Liver (tissue), 9 donors: ENCODE results near the gene NUP42. TPM values are rescaled to one million over a fixed set of nuclear protein-coding genes. Genes with fewer than 3 reads are reported as not detected.

Experiments used
- DNase-seq: peaks from one replicate; pipeline ENCODE4 v3.0.0-alpha.2; 2017; ENCODE audit warnings: low spot score
- H3K27ac ChIP-seq, 2 donors: one replicate each; pipeline ENCODE4 v1.7.0; 2013; ENCODE audit warnings: inconsistent platforms in 2 of 2, low read length in 2 of 2, control low read depth in 1 of 2, low read depth in 1 of 2, mild to moderate bottlenecking in 1 of 2
- H3K27me3 ChIP-seq, 4 donors: one replicate each; pipeline versions ENCODE4 v1.6.1 to v1.7.0; 2013; ENCODE audit warnings: low read length in 3 of 4, inconsistent platforms in 1 of 4, mild to moderate bottlenecking in 1 of 4, moderate library complexity in 1 of 4; ENCODE audit not compliant: control insufficient read depth in 4 of 4, insufficient read depth in 4 of 4
- H3K36me3 ChIP-seq, 4 donors: one replicate each; pipeline versions ENCODE4 v1.6.1 to v1.7.0; 2013; ENCODE audit warnings: low read length in 3 of 4, mild to moderate bottlenecking in 3 of 4, low read depth in 1 of 4, moderate library complexity in 1 of 4; ENCODE audit not compliant: control insufficient read depth in 4 of 4, insufficient read depth in 3 of 4
- H3K4me1 ChIP-seq, 4 donors: one replicate each; pipeline versions ENCODE4 v1.6.1 to v1.7.0; 2013; ENCODE audit warnings: low read length in 3 of 4, mild to moderate bottlenecking in 3 of 4, moderate library complexity in 1 of 4; ENCODE audit not compliant: control insufficient read depth in 4 of 4, insufficient read depth in 4 of 4
- H3K4me3 ChIP-seq, 3 donors: one replicate each; pipeline versions ENCODE4 v1.6.1 to v1.7.0; 2013; ENCODE audit warnings: low read length in 3 of 3, control low read depth in 1 of 3, low read depth in 1 of 3, mild to moderate bottlenecking in 1 of 3
- H3K9ac ChIP-seq, 2 donors: one replicate each; pipeline ENCODE4 v1.7.0; 2013; ENCODE audit warnings: low read length in 2 of 2, mild to moderate bottlenecking in 2 of 2, moderate library complexity in 2 of 2, control low read depth in 1 of 2, low read depth in 1 of 2
- H3K9me3 ChIP-seq, 4 donors: one replicate each; pipeline versions ENCODE4 v1.6.1 to v1.7.0; 2013; ENCODE audit warnings: low read length in 3 of 4; ENCODE audit not compliant: control insufficient read depth in 4 of 4
- CTCF ChIP-seq: fragments of 150-350 bp; IDR thresholded peaks from 2 replicates; pipeline ENCODE4 v1.5.1; 2017; ENCODE audit warnings: improper control_type of control experiment, low read depth, low read length; ENCODE audit not compliant: missing input control
- EGR1 ChIP-seq, 2 donors: IDR thresholded peaks; 2 replicates each; pipeline ENCODE4 v1.6.1; 2016 to 2018; ENCODE audit warnings: antibody characterized with exemption in 2 of 2, low read depth in 2 of 2
- FOXA1 ChIP-seq: IDR thresholded peaks from 2 replicates; pipeline ENCODE4 v1.6.1; 2016; ENCODE audit warnings: antibody characterized with exemption
- FOXA2 ChIP-seq: IDR thresholded peaks from 2 replicates; pipeline ENCODE4 v1.6.1; 2016; ENCODE audit warnings: antibody characterized with exemption
- GABPA ChIP-seq, 2 donors: IDR thresholded peaks in 1 of 2; conservative IDR thresholded peaks in 1 of 2; 2 replicates each; pipeline ENCODE4 v1.6.1; 2016; ENCODE audit warnings: antibody characterized with exemption in 2 of 2, mild to moderate bottlenecking in 1 of 2, moderate library complexity in 1 of 2
- HNF4G ChIP-seq: IDR thresholded peaks from 2 replicates; pipeline ENCODE4 v1.6.1; 2016; ENCODE audit warnings: antibody characterized with exemption
- MAX ChIP-seq: IDR thresholded peaks from 2 replicates; pipeline ENCODE4 v1.6.1; 2016; ENCODE audit warnings: antibody characterized with exemption
- RAD21 ChIP-seq, 2 donors: IDR thresholded peaks; 2 replicates each; pipeline ENCODE4 v1.6.1; 2016; ENCODE audit warnings: antibody characterized with exemption in 2 of 2, mild to moderate bottlenecking in 2 of 2
- REST ChIP-seq: IDR thresholded peaks from 2 replicates; pipeline ENCODE4 v1.6.1; 2016; ENCODE audit warnings: antibody characterized with exemption, mild to moderate bottlenecking
- SP1 ChIP-seq: IDR thresholded peaks from 2 replicates; pipeline ENCODE4 v1.6.1; 2018; ENCODE audit warnings: antibody characterized with exemption, mild to moderate bottlenecking
- TAF1 ChIP-seq: conservative IDR thresholded peaks from 2 replicates; pipeline ENCODE4 v1.6.1; 2016; ENCODE audit warnings: antibody characterized with exemption, mild to moderate bottlenecking
- YY1 ChIP-seq: IDR thresholded peaks from 2 replicates; pipeline ENCODE4 v1.6.1; 2016; ENCODE audit warnings: antibody characterized with exemption, mild to moderate bottlenecking
- ZBTB33 ChIP-seq: IDR thresholded peaks from 2 replicates; pipeline ENCODE4 v1.6.1; 2016; ENCODE audit warnings: antibody characterized with exemption
- WGBS: extraction: QIAGEN DNeasy Blood & Tissue Kit; methylation state at CpG from one replicate; pipeline ENCODE4 v1.1.7; 2013; 5-methylcytosine and 5-hydroxymethylcytosine counted together
- polyA plus RNA-seq, 2 donors: library from polyadenylated mRNA; stranded (reverse) in 1 of 2; unstranded in 1 of 2; fragments of 200-250 nt in 1 of 2; fragments of >200 nt in 1 of 2; fragmentation: Nextera tagmentation in 1 of 2; extraction: Ambion mirVana in 1 of 2; gene quantifications; one replicate each; pipeline versions ENCODE4 v1.2.1 to v1.2.3, GENCODE V29; 2013 to 2015
- total RNA-seq, 2 donors: library from RNA; depleted of rRNA; stranded (reverse); fragments of >200 nt; gene quantifications; one replicate each; pipeline ENCODE4 v1.2.3, GENCODE V29; 2014
- donor health status: healthy.
- donor health status: healthy.
- donor health status: healthy.
- donor health status: healthy.
- donor health status: healthy.

Gene NUP42
- total and polyA plus RNA-seq, 4 donors = 11.9 to 35.8 (median 18.3) TPM

- no peaks in the 10 kb centered on the region for H3K4me1 ChIP-seq
- 93% methylated on average over 8 of the region's 8 CpGs for WGBS
- no peaks in the 10 kb centered on the region for H3K9me3 ChIP-seq
- TF ChIP-seq RAD21 (IDR thresholded peaks at IDR 0.05) = no peak
- no peak for TF ChIP-seq MAX
- TF ChIP-seq FOXA1 = no peak
- H3K4me3 ChIP-seq = no peak overlapping the region
- no peak overlapping the region for H3K27ac ChIP-seq
- H3K9ac ChIP-seq = no peak overlapping the region
- peaks cover 0 to 6% (median 0%) of the 10 kb centered on the region in 4 donors for H3K36me3 ChIP-seq
- DNase-seq = no peak
- H3K27me3 ChIP-seq = no peaks in the 10 kb centered on the region
Measured at GRCh38 chr7:23168111-23168885, 13.6 kb upstream of the NUP42 start.

- no peak overlapping the region for H3K9ac ChIP-seq
- H3K4me3 ChIP-seq = no peak overlapping the region
- no peaks in the 10 kb centered on the region for H3K4me1 ChIP-seq
- H3K27me3 ChIP-seq = no peaks in the 10 kb centered on the region
- no peaks in the 10 kb centered on the region for H3K36me3 ChIP-seq
- TF ChIP-seq SP1 (no peak), ZBTB33 (no peak), TAF1 (no peak), MAX (no peak)
- DNase-seq = no peak
- WGBS = 83% methylated on average over 2 of the region's 2 CpGs
- H3K27ac ChIP-seq = no peak overlapping the region
- no peaks in the 10 kb centered on the region for H3K9me3 ChIP-seq
Measured at GRCh38 chr7:23175938-23176337, 5.9 kb upstream of the NUP42 start.

- Histone ChIP-seq H3K9me3 (no peaks in the 10 kb centered on the region), H3K27ac (no peak overlapping the region), H3K4me1 (peaks cover 6 to 12% (median 8%) of the 10 kb centered on the region in 4 donors), H3K27me3 (no peaks in the 10 kb centered on the region), H3K4me3 (peak overlapping the region in 1 of 3 donors; percentile 76), H3K36me3 (peaks cover 4 to 14% (median 9%) of the 10 kb centered on the region in 4 donors), H3K9ac (no peak overlapping the region)
- TF ChIP-seq REST = no peak
- no peak for TF ChIP-seq YY1
- no peak for TF ChIP-seq RAD21 (IDR thresholded peaks at IDR 0.05)
- TF ChIP-seq CTCF = no peak
- no peak for TF ChIP-seq HNF4G
- TF ChIP-seq SP1 = no peak
- TF ChIP-seq MAX = no peak
- TF ChIP-seq EGR1 (IDR thresholded peaks at IDR 0.05; ENCODE audit: low read depth in 2 of 2) = no peak
- TF ChIP-seq FOXA2 = no peak
- TF ChIP-seq GABPA (IDR thresholded peaks at IDR 0.05 in 1 of 2, conservative IDR thresholded peaks at IDR 0.05 in 1 of 2) = no peak
- TF ChIP-seq ZBTB33 = no peak
- DNase-seq = no peak
- WGBS = 94% methylated on average over 20 of the region's 20 CpGs
Measured at GRCh38 chr7:23183279-23184012, 1.6 kb downstream of the NUP42 start.
